Mucosa of descending colon (tissue), 3 donors: ENCODE data around the gene NKX1-1. TPM values are rescaled to one million over a fixed set of nuclear protein-coding genes. Genes with fewer than 3 reads are reported as not detected.
"Not testable (repeated sequence)": the region's sequence is repeated elsewhere in the genome, so short reads cannot be mapped to it uniquely, and the experiment has no call there.

Experiments used
- ATAC-seq: fragments of 200-7000 bp; cut with Tn5 transposase; one replicate; pipeline ENCODE4 v1.9.1; 2020; ENCODE audit warnings: mild to moderate bottlenecking, moderate library complexity
- DNase-seq, 3 donors: peaks; one replicate each; pipeline ENCODE4 v3.0.0-alpha.2; 2020
- H3K36me3 ChIP-seq: fragments of 200-600 bp; one replicate; pipeline ENCODE4 v1.8.0; 2021; ENCODE audit warnings: low read depth, mild to moderate bottlenecking
- H3K4me1 ChIP-seq: fragments of 200-600 bp; one replicate; pipeline ENCODE4 v1.8.0; 2021; ENCODE audit warnings: low read depth, mild to moderate bottlenecking
- H3K4me3 ChIP-seq: fragments of 200-600 bp; one replicate; pipeline ENCODE4 v1.8.0; 2021; ENCODE audit warnings: mild to moderate bottlenecking
- H3K9me3 ChIP-seq: fragments of 200-600 bp; one replicate; pipeline ENCODE4 v1.8.0; 2021; ENCODE audit warnings: mild to moderate bottlenecking
- intact Hi-C, 2 donors: fragments of 100-400 bp; cut with DNase I in 1 of 2; cut with micrococcal nuclease in 1 of 2; formaldehyde crosslinking; loops; one replicate each; pipeline versions ENCODE4 v1.11.0 to v1.11.1; 2022; cut with DNase I, micrococcal nuclease
- total RNA-seq, 3 donors: library from RNA; stranded (reverse); fragmentation: NEBNext Ultra II Directional in 2 of 3; extraction: Animal tissue kit (Norgen Biotek cat#: 25700) in 2 of 3; gene quantifications; one replicate each; pipeline versions ENCODE4 v1.2.1 to v1.2.4, GENCODE V29; 2021 to 2023
- TF ChIP-seq, protein P1 (sequence below): fragments of 200-600 bp; IDR thresholded peaks from one replicate; pipeline ENCODE4 v1.8.0; 2022; ENCODE audit warnings: antibody characterized with exemption, mild to moderate bottlenecking
- donor health status: DM: no; HTN: no; CAD: no; lungs with moderate emphysema.
- donor health status: DM: no; HTN: no; CAD: no.
- donor health status: DM: no; HTN: yes; CAD: no.

The NKX1-1 gene
- total RNA-seq, 3 donors from 2014 or later = not detected

DNA sequence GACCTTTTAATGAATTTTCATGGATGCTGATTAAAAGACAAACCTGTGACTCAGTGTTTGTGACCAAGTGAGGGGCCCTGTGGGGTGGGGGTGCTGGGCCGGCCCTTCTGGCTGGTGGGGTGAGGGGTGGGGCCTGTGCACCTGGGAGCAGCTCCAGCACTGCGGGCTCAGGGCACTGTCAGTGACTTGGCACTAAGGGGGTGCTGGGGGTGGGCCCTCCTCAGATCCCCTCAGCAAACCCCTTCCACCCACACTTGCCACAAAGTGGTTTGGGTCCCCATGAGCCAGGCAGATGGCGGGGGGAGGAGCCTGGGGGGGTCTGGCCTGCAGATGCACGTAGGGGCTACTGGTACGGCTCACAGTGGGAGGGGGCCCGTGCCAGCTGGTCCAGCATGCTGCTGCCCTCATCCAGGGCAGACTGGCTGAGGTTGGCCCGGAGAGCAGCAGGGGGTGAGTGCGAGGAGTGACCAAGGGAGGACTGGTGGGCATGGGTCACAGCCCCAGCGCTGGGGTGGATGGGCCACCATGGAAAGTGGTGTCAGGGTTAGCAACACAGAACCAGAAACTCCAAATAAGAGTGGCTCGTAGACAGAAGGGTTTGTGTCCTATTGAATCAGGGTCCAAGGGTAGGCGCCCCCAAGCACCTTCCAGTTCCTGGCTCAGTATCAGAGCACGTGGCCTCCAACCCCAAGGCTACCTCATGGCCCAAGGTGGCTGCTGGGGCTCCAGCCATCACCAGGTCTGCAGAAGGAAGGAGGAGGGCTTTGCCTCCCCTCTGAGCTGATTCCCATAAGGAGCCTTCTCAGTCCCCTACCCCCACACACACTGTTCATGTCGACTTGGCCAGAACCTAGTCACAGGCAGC, 10.1 kb downstream of the NKX1-1 start:
- TF ChIP-seq, protein P1, sequence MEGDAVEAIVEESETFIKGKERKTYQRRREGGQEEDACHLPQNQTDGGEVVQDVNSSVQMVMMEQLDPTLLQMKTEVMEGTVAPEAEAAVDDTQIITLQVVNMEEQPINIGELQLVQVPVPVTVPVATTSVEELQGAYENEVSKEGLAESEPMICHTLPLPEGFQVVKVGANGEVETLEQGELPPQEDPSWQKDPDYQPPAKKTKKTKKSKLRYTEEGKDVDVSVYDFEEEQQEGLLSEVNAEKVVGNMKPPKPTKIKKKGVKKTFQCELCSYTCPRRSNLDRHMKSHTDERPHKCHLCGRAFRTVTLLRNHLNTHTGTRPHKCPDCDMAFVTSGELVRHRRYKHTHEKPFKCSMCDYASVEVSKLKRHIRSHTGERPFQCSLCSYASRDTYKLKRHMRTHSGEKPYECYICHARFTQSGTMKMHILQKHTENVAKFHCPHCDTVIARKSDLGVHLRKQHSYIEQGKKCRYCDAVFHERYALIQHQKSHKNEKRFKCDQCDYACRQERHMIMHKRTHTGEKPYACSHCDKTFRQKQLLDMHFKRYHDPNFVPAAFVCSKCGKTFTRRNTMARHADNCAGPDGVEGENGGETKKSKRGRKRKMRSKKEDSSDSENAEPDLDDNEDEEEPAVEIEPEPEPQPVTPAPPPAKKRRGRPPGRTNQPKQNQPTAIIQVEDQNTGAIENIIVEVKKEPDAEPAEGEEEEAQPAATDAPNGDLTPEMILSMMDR = no peak
- intact Hi-C loops = no loop called here
- ATAC-seq = no peak
- Histone ChIP-seq H3K9me3 (peaks cover 11% of the 10 kb centered on the region), H3K4me1 (no peaks in the 10 kb centered on the region), H3K36me3 (no peaks in the 10 kb centered on the region), H3K4me3 (no peak overlapping the region)
- peak in 2 of 3 donors; percentile 13 to 26 for DNase-seq

DNA sequence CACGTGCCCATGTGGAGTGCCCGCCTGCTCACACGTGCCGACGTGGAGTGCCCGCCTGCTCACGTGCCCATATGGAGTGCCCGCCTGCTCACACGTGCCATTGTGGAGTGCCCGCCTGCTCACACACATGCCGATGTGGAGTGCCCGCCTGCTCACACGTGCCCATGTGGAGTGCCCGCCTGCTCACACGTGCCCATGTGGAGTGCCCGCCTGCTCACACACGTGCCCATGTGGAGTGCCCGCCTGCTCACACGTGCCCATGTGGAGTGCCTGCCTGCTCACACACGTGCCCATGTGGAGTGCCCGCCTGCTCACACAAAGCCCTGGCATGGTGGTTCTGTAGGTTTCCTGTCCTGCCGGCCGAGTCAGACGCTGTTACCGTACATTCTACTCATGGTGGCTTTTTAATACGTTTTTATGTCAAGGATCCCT, 10.8 kb downstream of the NKX1-1 start:
- H3K4me1 ChIP-seq, H3K36me3 ChIP-seq, intact Hi-C loops, H3K4me3 ChIP-seq, DNase-seq, ATAC-seq: not testable (repeated sequence)
- H3K9me3 ChIP-seq = peaks cover 11% of the 10 kb centered on the region

DNA sequence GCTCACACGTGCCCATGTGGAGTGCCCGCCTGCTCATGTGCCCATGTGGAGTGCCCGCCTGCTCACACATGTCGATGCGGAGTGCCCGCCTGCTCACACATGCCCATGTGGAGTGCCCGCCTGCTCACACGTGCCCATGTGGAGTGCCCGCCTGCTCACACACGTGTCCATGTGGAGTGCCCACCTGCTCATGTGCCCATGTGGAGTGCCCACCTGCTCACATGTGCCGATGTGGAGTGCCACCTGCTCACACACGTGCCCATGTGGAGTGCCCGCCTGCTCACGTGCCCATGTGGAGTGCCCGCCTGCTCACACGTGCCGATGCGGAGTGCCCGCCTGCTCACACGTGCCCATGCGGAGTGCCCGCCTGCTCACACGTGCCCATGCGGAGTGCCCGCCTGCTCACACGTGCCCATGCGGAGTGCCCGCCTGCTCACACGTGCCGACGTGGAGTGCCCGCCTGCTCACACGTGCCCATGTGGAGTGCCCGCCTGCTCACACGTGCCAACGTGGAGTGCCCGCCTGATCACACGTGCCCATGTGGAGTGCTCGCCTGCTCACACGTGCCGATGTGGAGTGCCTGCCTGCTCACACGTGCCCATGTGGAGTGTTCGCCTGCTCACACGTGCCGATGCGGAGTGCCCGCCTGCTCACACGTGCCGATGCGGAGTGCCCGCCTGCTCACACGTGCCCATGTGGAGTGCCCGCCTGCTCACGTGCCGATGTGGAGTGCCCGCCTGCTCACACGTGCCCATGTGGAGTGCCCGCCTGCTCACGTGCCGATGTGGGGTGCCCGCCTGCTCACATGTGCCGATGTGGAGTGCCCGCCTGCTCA, 11.5 kb downstream of the NKX1-1 start:
- intact Hi-C loops, ATAC-seq: not testable (repeated sequence)

DNA sequence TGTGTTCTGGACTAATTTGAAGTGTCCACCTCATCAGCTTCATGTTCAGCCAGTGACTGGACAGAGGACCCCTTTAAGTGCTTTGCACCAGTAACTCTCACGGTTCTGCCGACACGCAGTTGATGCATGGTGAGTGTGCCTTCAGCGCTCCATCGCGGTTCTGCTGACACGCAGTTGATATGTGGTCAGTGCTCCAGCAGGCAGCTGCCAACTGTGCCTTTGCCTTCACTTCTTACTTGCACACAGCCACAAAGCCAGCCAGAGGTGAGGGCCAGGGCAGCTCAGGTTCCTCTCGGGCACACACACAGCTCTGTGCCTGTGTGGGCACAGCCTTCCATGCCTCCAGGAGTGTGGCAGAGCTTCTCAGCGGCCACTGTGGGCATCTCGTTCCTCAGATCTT, 12.4 kb downstream of the NKX1-1 start:
- intact Hi-C loops = no loop called here
- TF ChIP-seq, protein P1 = no peak
- DNase-seq (peak in 1 of 3 donors; percentile 2), ATAC-seq (no peak)
- Histone ChIP-seq H3K4me3 (no peak overlapping the region), H3K9me3 (peaks cover 14% of the 10 kb centered on the region), H3K36me3 (no peaks in the 10 kb centered on the region), H3K4me1 (no peaks in the 10 kb centered on the region)

More for the DNA sequence above, 11.5 kb downstream of the NKX1-1 start:
- not testable (repeated sequence) for H3K4me3 ChIP-seq, H3K36me3 ChIP-seq, H3K4me1 ChIP-seq
- peak in 1 of 3 donors; percentile 11 for DNase-seq
- H3K9me3 ChIP-seq = peaks cover 11% of the 10 kb centered on the region

DNA sequence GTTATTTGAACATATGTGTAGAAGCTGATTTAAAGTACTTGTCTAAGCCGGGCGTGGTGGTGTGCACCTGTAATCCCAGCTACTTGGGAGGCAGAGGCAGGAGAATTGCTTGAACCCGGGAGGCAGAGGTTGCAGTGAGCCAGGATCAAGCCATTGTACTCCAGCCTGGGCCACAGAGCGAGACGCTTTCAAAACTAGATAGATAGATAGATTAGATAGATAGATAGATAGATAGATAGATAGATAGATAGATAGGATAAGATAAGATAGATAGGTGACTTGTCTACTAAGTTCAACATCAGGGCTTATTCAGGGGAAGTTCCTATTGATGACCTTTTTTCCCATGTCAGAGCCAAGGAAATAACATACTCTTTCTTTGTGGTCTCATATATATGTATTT, 12.9 kb downstream of the NKX1-1 start:
- H3K4me3 ChIP-seq, H3K4me1 ChIP-seq, ATAC-seq, H3K36me3 ChIP-seq, intact Hi-C loops: not testable (repeated sequence)
- H3K9me3 ChIP-seq = peaks cover 14% of the 10 kb centered on the region
- peak in 1 of 3 donors; percentile 10 for DNase-seq

DNA sequence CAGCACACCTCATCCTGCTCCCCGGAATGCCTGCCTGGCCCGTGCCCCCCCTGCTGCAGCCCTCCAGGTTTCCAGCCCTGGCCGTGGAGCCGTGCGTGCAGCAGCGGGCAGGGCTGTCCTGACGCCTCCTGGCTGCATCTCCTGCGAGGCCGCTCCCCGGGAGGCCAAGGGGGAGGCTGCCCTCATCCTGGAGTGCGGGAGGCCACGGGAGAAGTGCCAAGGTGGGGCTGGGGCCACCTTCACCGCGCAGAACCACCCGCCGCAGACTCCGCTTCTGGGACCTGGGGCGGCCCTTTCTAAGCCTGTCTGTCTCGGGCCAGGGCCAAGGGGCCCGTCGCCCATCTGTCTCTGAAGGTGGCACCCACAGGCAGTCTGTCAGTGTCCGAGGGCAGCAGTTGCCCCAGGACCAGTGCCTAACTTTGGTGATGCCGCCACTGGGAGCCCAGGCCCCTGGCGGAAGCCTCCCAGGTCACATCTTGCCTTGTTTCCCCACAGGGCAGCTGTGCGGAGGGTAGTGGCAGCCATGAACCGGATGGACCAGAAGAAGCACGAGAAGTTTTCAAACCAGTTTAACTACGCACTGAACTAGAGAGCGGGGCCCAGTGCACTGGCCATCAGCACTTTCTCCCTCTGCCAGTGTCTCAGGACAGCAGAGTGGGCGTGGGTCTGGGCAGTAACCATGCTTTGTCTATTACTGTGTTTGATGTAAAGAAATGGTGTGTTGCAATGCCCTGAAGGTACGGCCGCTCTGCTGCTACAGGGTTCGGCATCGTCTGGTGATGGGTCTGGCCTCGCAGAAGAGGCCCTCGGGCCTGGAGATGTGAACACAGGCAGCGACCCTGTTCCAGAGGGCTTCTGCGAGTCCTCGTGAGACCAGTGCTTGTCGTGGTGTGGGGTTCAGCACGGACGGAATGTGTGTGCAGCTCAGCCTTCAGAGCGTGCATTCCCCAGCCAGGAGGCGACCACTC, 20.6 kb downstream of the NKX1-1 start:
- DNase-seq (peak in 2 of 3 donors; percentile 13 to 31), ATAC-seq (no peak)
- no peak overlapping the region for H3K4me3 ChIP-seq
- intact Hi-C loops = no loop called here
- no peaks in the 10 kb centered on the region for H3K36me3 ChIP-seq
- H3K9me3 ChIP-seq = peaks cover 10% of the 10 kb centered on the region
- no peaks in the 10 kb centered on the region for H3K4me1 ChIP-seq
- TF ChIP-seq, protein P1 = no peak
